ENCODE results near the gene SPHK1. TPM values are rescaled to one million over a fixed set of nuclear protein-coding genes. Genes with fewer than 3 reads are reported as not detected.

Gene SPHK1
- total and polyA plus RNA-seq, 7 experiments from 2014 or later, result 0.43 to 14.1 (median 0.57) TPM

DNA sequence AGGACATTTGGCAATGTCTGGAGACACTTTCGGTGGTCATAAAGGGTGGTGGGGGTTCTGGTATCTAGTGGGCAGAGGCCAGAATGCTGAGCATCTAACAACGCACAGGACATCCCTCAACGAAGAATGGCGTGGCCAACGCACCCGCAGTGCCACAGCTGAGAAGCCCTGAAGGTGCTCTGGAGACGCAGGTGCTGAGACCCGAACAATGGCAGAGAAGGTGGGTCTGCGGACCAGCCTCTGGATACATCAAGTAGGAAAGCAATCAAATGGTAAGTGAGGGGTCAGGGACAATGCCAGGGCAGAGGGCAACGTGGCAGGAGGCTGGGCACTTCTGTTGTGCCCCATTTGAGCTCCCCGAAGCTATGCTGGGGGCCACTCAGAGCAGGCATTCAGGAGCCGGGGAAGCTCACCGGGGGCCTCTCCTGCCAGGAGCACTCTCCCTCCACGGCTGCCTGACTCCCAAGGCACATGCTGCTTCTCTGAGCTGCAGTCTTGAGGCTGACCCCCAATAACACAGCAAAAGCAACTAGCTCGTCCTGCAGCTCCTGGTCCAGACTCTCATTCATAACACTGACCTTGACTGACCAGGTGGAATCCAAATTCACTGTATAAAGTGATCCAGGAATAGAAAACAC lies 26.0 kb downstream of the SPHK1 start:
- peaks cover 0 to 9% (median 3%) of the 10 kb centered on the region in 3 experiments for H3K36me3 ChIP-seq (ENCODE audit: control insufficient read depth in 2 of 3, insufficient read depth in 3 of 3, low read length in 3 of 3)
- no peaks in the 10 kb centered on the region for H3K4me1 ChIP-seq (ENCODE audit: control insufficient read depth in 2 of 2, insufficient read depth in 2 of 2, low read length in 2 of 2)
- Mint-ChIP-seq H3K27ac (peak overlapping the region in 3 of 9 donors; percentile 36 to 53 (median 47)), H3K36me3 (peaks cover 0 to 4% (median 0%) of the 10 kb centered on the region in 5 donors), H3K4me1 (peaks cover 6 to 14% (median 11%) of the 10 kb centered on the region in 7 donors), H3K27me3 (no peaks in the 10 kb centered on the region), H3K4me3 (no peak overlapping the region), H3K9me3 (no peaks in the 10 kb centered on the region)
- POLR2A ChIA-PET, result no interaction called here
- H3K4me3 ChIP-seq (ENCODE audit: low read length), result no peak overlapping the region
- no peaks in the 10 kb centered on the region for H3K9me3 ChIP-seq (ENCODE audit: control insufficient read depth in 2 of 3, low read length in 3 of 3)
- DNase-seq, result no peak
- ATAC-seq, result no peak
- CTCF ChIA-PET, result interaction anchor here (0.6 to 1.8 kb wide), 5 partner anchors 11 to 96 kb away, joined by 3 to 10 read pairs (median 3); no protein-coding TSS in a partner anchor
- H3K27me3 ChIP-seq (ENCODE audit: control insufficient read depth in 2 of 2, insufficient read depth in 2 of 2, low read length in 2 of 2), result no peaks in the 10 kb centered on the region
- H3K27ac ChIP-seq (ENCODE audit: low read depth, low read length), result no peak overlapping the region
- intact Hi-C loops (cut with micrococcal nuclease), result no loop called here

DNA sequence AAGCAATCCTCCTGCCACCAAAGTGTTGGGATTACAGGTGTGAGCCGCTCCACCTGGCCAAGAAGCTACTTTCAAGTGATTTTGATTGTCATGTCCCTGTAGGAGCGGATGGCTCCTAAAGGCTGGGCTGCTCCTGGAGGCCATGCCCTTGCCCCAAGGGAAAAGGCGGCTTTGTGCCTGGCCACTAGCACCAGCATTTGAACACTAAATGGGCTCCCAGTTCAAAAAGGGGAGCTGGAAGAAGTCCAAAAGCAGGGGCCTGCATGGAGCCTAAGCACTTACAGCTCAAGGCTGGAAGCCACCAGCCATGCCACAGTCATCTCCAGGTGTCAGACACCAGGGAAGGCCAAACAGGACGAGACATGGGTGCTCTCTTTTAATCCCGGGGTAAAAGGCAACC lies 26.8 kb downstream of the SPHK1 start:
- intact Hi-C loops (cut with micrococcal nuclease), result no loop called here

DNA sequence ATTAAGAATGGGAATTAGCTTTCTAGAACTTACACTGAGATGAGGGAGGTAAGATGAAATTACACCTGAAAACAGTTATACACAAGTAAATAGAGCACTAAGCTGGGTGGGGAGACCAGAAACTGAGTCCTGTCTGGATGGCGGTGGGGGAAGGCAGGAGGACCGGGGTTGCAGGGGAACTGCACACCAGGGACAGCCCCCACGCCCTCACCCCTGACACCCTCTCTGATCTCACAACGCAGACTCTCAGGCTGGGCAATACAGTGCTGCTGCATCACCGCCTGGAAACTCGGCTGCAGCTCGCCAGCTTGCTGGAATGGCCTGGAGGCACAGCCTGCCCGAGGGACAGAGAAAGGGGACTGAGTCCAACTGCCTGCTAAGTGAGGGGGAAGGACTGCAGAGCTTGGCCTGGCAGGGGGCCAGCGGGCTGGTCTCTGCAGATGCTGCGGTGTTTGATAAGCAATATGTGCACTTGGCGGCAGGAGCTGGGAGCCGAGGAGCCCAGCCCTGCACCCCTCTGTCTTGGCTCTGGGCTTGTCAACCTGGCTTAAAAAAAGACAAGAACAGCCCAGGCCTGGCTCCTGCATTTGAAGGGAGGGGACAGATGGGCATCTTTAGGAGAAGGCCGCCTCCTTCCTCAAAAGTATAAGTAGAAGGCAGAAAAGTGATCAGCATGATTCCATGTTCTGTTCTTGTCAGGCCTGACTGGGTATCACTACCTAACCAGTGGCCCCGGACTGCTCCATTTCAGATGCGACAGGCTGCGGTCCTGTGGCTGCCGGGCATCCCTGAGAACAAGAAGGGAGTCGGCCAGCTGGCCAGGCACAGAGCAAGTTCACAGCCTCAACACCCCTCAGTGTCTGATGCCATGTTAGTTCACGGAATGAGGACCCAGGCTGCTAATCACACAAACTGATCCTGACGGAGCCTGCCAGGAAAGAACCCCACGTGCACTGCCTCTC lies 30.2 kb downstream of the SPHK1 start:
- no peaks in the 10 kb centered on the region for H3K4me1 ChIP-seq (ENCODE audit: control insufficient read depth in 2 of 2, insufficient read depth in 2 of 2, low read length in 2 of 2)
- intact Hi-C loops (cut with micrococcal nuclease), result no loop called here
- H3K36me3 Mint-ChIP-seq, result peaks cover 0 to 11% (median 0%) of the 10 kb centered on the region in 5 donors
- no peaks in the 10 kb centered on the region for H3K9me3 ChIP-seq (ENCODE audit: control insufficient read depth in 2 of 3, low read length in 3 of 3)
- peaks cover 0 to 13% (median 3%) of the 10 kb centered on the region in 3 experiments for H3K36me3 ChIP-seq (ENCODE audit: control insufficient read depth in 2 of 3, insufficient read depth in 3 of 3, low read length in 3 of 3)
- no peak overlapping the region for H3K27ac ChIP-seq (ENCODE audit: low read depth, low read length)
- POLR2A ChIA-PET, result no interaction called here
- peak overlapping the region in 3 of 9 donors; percentile 28 to 51 (median 38) for H3K27ac Mint-ChIP-seq
- CTCF ChIA-PET, result interaction anchor here (1.0 kb wide), 1 partner anchor 27 kb away, joined by 3 read pairs; no protein-coding TSS in a partner anchor
- no peaks in the 10 kb centered on the region for H3K9me3 Mint-ChIP-seq
- H3K4me3 ChIP-seq (ENCODE audit: low read length), result no peak overlapping the region
- H3K27me3 ChIP-seq (ENCODE audit: control insufficient read depth in 2 of 2, insufficient read depth in 2 of 2, low read length in 2 of 2), result no peaks in the 10 kb centered on the region
- DNase-seq (no peak), ATAC-seq (no peak)
- no peaks in the 10 kb centered on the region for H3K27me3 Mint-ChIP-seq
- H3K4me3 Mint-ChIP-seq, result no peak overlapping the region
- peaks cover 8 to 22% (median 12%) of the 10 kb centered on the region in 7 donors for H3K4me1 Mint-ChIP-seq

More for the DNA sequence above, 26.8 kb downstream of the SPHK1 start:
- no peaks in the 10 kb centered on the region for H3K9me3 ChIP-seq (ENCODE audit: control insufficient read depth in 2 of 3, low read length in 3 of 3)
- POLR2A ChIA-PET, result no interaction called here
- H3K36me3 Mint-ChIP-seq, result peaks cover 0 to 4% (median 0%) of the 10 kb centered on the region in 5 donors
- H3K4me1 Mint-ChIP-seq, result peaks cover 6 to 14% (median 11%) of the 10 kb centered on the region in 7 donors
- no peak for DNase-seq
- no peak overlapping the region for H3K4me3 Mint-ChIP-seq
- no peaks in the 10 kb centered on the region for H3K27me3 Mint-ChIP-seq
- H3K36me3 ChIP-seq (ENCODE audit: control insufficient read depth in 2 of 3, insufficient read depth in 3 of 3, low read length in 3 of 3), result peaks cover 0 to 7% (median 3%) of the 10 kb centered on the region in 3 experiments
- H3K27ac ChIP-seq (ENCODE audit: low read depth, low read length), result no peak overlapping the region
- H3K4me3 ChIP-seq (ENCODE audit: low read length), result no peak overlapping the region
- CTCF ChIA-PET, result interaction anchor here (0.6 to 1.8 kb wide), 6 partner anchors 13 to 1551 kb away, joined by 3 to 10 read pairs (median 3); no protein-coding TSS in a partner anchor
- no peaks in the 10 kb centered on the region for H3K4me1 ChIP-seq (ENCODE audit: control insufficient read depth in 2 of 2, insufficient read depth in 2 of 2, low read length in 2 of 2)
- H3K27ac Mint-ChIP-seq, result peak overlapping the region in 1 of 9 donors; percentile 66
- no peaks in the 10 kb centered on the region for H3K9me3 Mint-ChIP-seq
- ATAC-seq, result no peak
- no peaks in the 10 kb centered on the region for H3K27me3 ChIP-seq (ENCODE audit: control insufficient read depth in 2 of 2, insufficient read depth in 2 of 2, low read length in 2 of 2)

DNA sequence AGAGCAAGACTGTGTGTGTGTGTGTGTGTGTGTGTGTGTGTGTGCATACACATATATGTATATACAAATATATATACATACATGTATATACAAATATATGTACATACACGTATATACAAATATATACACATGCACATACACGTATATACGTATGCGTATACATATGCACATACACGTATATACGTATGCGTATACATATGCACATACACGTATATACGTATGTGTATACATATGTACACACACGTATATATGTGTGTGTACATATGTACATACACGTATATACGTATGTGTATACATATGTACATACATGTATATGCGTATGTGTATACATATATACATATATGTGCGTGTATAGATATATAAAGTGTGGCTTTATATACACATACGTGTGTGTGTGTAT lies 31.4 kb downstream of the SPHK1 start:
- Mint-ChIP-seq H3K36me3 (peaks cover 0 to 7% (median 0%) of the 10 kb centered on the region in 5 donors), H3K9me3 (no peaks in the 10 kb centered on the region), H3K27ac (peak overlapping the region in 1 of 9 donors; percentile 41), H3K4me3 (no peak overlapping the region), H3K4me1 (peaks cover 8 to 28% (median 19%) of the 10 kb centered on the region in 7 donors), H3K27me3 (no peaks in the 10 kb centered on the region)
- Histone ChIP-seq H3K36me3 (ENCODE audit: control insufficient read depth in 2 of 3, insufficient read depth in 3 of 3, low read length in 3 of 3) (peaks cover 0 to 6% (median 3%) of the 10 kb centered on the region in 3 experiments), H3K27me3 (ENCODE audit: control insufficient read depth in 2 of 2, insufficient read depth in 2 of 2, low read length in 2 of 2) (no peaks in the 10 kb centered on the region), H3K27ac (ENCODE audit: low read depth, low read length) (no peak overlapping the region), H3K9me3 (ENCODE audit: control insufficient read depth in 2 of 3, low read length in 3 of 3) (no peaks in the 10 kb centered on the region), H3K4me1 (ENCODE audit: control insufficient read depth in 2 of 2, insufficient read depth in 2 of 2, low read length in 2 of 2) (no peaks in the 10 kb centered on the region), H3K4me3 (ENCODE audit: low read length) (no peak overlapping the region)
- ATAC-seq (no peak), DNase-seq (no peak)
- CTCF ChIA-PET, result interaction anchor here (1.2 kb wide), 1 partner anchor 18 kb away, joined by 4 read pairs; no protein-coding TSS in a partner anchor
- POLR2A ChIA-PET, result interaction anchor here (1.8 kb wide), 1 partner anchor 12 kb away, joined by 6 read pairs; no protein-coding TSS in a partner anchor
- intact Hi-C loops (cut with micrococcal nuclease), result no loop called here

DNA sequence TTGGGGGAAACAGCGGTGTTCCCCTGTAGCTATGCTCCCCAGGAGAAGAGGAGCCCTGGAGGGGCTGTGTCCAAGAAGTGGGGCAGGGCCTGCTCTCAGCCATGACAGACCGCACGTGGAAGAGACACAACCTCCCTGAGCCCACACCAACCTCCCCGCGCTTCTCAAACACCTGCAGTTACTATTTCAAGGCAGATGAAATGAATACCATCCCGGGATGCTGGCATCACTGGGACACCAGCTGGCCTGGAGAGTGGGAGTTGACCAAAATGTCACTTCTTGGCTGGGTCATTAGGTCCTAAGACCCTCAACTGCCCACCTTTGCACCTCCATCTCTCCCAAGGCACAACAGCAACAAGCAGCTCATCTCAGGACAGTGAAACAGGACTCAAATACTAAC lies 32.0 kb downstream of the SPHK1 start:
- CTCF ChIA-PET, result interaction anchor here (1.0 to 1.2 kb wide), 3 partner anchors 8 to 86 kb away, joined by 3 to 6 read pairs (median 4); no protein-coding TSS in a partner anchor
- Mint-ChIP-seq H3K27me3 (no peaks in the 10 kb centered on the region), H3K4me1 (peaks cover 8 to 29% (median 20%) of the 10 kb centered on the region in 7 donors), H3K4me3 (no peak overlapping the region), H3K36me3 (peaks cover 0 to 7% (median 0%) of the 10 kb centered on the region in 5 donors), H3K9me3 (no peaks in the 10 kb centered on the region), H3K27ac (peak overlapping the region in 2 of 9 donors; percentile 14 to 64)
- Histone ChIP-seq H3K9me3 (ENCODE audit: control insufficient read depth in 2 of 3, low read length in 3 of 3) (no peaks in the 10 kb centered on the region), H3K36me3 (ENCODE audit: control insufficient read depth in 2 of 3, insufficient read depth in 3 of 3, low read length in 3 of 3) (peaks cover 0 to 6% (median 3%) of the 10 kb centered on the region in 3 experiments), H3K27me3 (ENCODE audit: control insufficient read depth in 2 of 2, insufficient read depth in 2 of 2, low read length in 2 of 2) (no peaks in the 10 kb centered on the region), H3K4me3 (ENCODE audit: low read length) (no peak overlapping the region), H3K4me1 (ENCODE audit: control insufficient read depth in 2 of 2, insufficient read depth in 2 of 2, low read length in 2 of 2) (no peaks in the 10 kb centered on the region), H3K27ac (ENCODE audit: low read depth, low read length) (no peak overlapping the region)
- no peak for DNase-seq
- ATAC-seq, result no peak
- POLR2A ChIA-PET, result interaction anchor here (1.8 kb wide), 1 partner anchor 11 kb away, joined by 6 read pairs; no protein-coding TSS in a partner anchor
- intact Hi-C loops (cut with micrococcal nuclease), result no loop called here

DNA sequence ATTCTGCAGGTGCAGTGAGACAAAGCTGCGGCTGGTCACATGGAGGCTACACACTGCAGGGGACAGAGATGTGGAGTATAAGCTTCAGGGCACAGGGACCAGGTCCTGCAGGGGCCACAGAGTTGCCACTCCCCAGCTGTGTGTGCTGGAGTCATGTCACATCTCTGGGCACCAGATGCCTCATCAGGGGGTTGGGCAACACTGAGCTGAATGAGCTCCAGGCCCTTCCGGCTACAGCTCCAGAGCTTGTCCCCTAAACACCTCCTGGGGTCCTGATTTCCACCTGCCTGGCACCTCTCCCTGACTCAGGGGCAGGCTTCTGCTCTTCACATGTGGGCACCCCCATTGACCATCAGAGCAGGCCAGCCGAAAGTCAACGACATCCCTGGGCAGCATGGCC lies 32.5 kb downstream of the SPHK1 start:
- Histone ChIP-seq H3K4me1 (ENCODE audit: control insufficient read depth in 2 of 2, insufficient read depth in 2 of 2, low read length in 2 of 2) (no peaks in the 10 kb centered on the region), H3K36me3 (ENCODE audit: control insufficient read depth in 2 of 3, insufficient read depth in 3 of 3, low read length in 3 of 3) (peaks cover 0 to 6% (median 3%) of the 10 kb centered on the region in 3 experiments), H3K27ac (ENCODE audit: low read depth, low read length) (no peak overlapping the region), H3K9me3 (ENCODE audit: control insufficient read depth in 2 of 3, low read length in 3 of 3) (no peaks in the 10 kb centered on the region), H3K4me3 (ENCODE audit: low read length) (no peak overlapping the region), H3K27me3 (ENCODE audit: control insufficient read depth in 2 of 2, insufficient read depth in 2 of 2, low read length in 2 of 2) (no peaks in the 10 kb centered on the region)
- Mint-ChIP-seq H3K27me3 (no peaks in the 10 kb centered on the region), H3K9me3 (no peaks in the 10 kb centered on the region), H3K4me3 (no peak overlapping the region), H3K36me3 (peaks cover 0 to 11% (median 0%) of the 10 kb centered on the region in 5 donors), H3K4me1 (peaks cover 8 to 31% (median 20%) of the 10 kb centered on the region in 7 donors), H3K27ac (peak overlapping the region in 4 of 9 donors; percentile 9 to 82 (median 32))
- CTCF ChIA-PET, result interaction anchor here (1.0 to 1.2 kb wide), 3 partner anchors 9 to 86 kb away, joined by 3 to 6 read pairs (median 4); no protein-coding TSS in a partner anchor
- intact Hi-C loops (cut with micrococcal nuclease), result no loop called here
- ATAC-seq, result no peak
- POLR2A ChIA-PET, result interaction anchor here (1.8 kb wide), 1 partner anchor 11 kb away, joined by 6 read pairs; no protein-coding TSS in a partner anchor
- no peak for DNase-seq
